ENCODE results near the gene IFNL3. TPM values are rescaled to one million over a fixed set of nuclear protein-coding genes. Genes with fewer than 3 reads are reported as not detected.
"Not testable (repeated sequence)": the region's sequence is repeated elsewhere in the genome, so short reads cannot be mapped to it uniquely, and the experiment has no call there.

IFNL3 gene
- polyA plus RNA-seq (ENCODE audit: insufficient read length), result not detected
- long read RNA-seq, donor 1, result 0 reads
- long read RNA-seq, donor 2, result 0 reads
- long read RNA-seq, donor 3, result 0 reads
- long read RNA-seq, donor 4, result 0 reads
- long read RNA-seq, donor 5, result 0 reads
- long read RNA-seq, donor 6, result 0 reads
- long read RNA-seq, donor 7, result 0 reads
- long read RNA-seq, donor 8, result 0 reads

DNA sequence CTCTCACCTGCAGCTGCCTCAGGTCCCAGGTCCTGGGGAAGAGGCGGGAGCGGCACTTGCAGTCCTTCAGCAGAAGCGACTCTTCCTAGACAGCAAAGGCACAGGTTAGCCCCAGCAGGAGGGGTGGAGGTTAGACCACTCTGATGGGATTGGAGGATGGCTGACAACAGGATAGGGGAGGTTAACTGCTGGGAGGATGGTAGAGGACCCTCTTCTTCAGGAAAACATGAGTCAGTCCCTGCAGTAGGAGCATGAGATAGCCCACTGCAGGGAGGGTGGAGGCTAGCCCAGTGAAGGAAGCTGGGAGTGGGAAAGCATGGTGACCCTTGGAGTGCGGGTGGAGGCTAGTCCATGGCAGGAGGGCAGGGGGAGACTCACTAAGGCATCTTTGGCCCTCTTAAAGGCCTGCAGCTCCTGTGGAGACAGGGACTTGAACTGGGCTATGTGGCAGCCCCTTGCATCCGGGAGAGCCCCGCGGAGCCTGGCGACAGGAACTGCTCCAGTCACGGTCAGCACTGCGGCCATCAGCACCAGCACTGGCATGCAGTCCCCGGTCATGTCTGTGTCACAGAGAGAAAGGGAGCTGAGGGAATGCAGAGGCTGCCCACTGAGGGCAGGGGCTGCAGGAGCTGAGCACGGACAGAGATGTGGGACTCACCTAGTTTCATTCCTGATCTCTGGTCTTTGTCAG, at the start of gene IFNL3:
IFNL3 (minus strand) TSS at position 597 of the 691 bp plus-strand sequence; CDS start at position 558, 39 bp downstream.
- not testable (repeated sequence) for DNase-seq

DNA sequence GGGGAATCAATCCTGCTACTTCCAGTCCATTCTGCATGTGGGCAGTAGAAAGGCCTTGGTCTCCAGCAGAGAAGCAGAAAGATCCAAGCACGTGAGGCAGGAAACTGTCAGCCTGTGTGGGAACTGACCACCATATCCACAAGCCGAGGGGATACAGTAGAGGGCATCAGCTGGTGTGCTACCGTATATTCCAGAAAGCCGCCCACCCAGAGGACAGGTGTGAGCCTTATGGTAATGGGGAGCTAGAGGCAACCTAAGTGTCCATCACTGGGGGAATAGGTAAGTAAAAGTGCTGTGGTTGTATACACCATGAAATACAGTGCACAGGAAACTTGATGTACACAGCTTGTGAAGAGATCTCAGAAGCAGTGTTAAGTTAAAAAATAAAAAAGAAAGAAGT, 48.6 kb upstream of the IFNL3 start:
- no peak for DNase-seq

GRCh38 chr19:39284032-39284431, 39.2 kb upstream of the IFNL3 start:
- DNase-seq, result no peak

- no peak for DNase-seq
Observed at GRCh38 chr19:39282021-39282420, 37.2 kb upstream of the IFNL3 start.

GRCh38 chr19:39277598-39277997, 32.8 kb upstream of the IFNL3 start:
- DNase-seq, result no peak

DNA sequence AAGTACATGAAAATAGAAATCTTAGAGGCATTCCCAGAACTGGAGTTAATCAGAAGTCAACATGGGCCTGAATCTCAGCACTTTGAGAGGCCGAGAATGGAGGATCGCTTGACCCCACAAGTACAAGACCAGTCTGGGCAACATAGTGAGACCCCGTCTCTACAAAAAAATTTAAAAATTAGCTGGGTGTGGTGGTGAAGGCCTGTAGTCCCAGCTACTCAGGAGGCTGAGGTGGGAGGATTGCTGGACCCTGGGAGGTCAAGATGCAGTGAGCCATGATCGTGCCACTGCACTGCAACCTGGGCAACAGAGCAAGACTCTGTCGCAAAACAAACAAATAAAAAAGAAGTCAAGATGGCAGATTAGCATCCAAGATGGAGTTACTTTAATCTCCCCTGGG, 31.9 kb upstream of the IFNL3 start:
- DNase-seq, result no peak

GRCh38 chr19:39275578-39275977, 30.8 kb upstream of the IFNL3 start:
- no peak for DNase-seq

- not testable (repeated sequence) for DNase-seq
Observed at GRCh38 chr19:39273859-39274258, 29.1 kb upstream of the IFNL3 start.

GRCh38 chr19:39270036-39270871, 25.4 kb upstream of the IFNL3 start:
- DNase-seq, result no peak

DNA sequence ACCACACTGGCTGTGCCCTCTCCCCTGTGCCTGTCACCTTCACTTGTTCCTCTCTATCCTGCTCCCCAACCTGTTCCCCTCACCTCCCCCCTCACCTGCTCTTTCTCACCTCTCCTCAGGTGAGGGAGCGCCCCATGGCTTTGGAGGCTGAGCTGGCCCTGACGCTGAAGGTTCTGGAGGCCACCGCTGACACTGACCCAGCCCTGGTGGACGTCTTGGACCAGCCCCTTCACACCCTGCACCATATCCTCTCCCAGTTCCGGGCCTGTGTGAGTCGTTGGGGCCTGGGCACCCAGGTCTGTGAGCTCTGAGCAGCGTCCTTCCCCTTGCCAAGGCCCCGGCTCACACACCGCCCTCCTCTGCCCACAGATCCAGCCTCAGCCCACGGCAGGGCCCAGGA, 24.6 kb upstream of the IFNL3 start:
- not testable (repeated sequence) for DNase-seq

GRCh38 chr19:39268531-39269223, 23.9 kb upstream of the IFNL3 start:
- not testable (repeated sequence) for DNase-seq

DNA sequence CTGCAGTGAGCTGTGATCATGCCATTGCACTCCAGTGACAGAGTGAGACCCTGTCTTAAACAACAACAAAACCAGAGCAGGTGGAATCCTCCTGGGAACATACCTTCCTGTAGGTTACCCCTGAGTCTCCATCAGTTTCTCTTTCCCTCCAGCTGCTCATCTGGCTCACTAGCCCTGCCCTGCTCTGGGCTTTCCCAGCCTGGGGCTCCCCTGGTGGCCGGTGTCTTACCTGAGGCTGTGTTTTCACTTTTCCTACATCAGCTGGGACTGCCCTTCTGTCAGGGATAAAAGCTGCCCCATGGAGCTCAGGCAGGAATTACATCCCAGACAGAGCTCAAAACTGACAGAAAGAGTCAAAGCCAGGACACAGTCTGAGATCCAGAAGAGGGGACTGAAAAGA, 23.3 kb upstream of the IFNL3 start, which contains the start of gene IFNL2:
IFNL2 (plus strand) TSS at position 312 of the 400 bp plus-strand sequence. CDS start 173 bp downstream, outside the sequence.
- not testable (repeated sequence) for DNase-seq

GRCh38 chr19:39265321-39265916, 20.6 kb upstream of the IFNL3 start:
- no peak for DNase-seq

GRCh38 chr19:39264306-39265290, 19.8 kb upstream of the IFNL3 start:
- no peak for DNase-seq

DNA sequence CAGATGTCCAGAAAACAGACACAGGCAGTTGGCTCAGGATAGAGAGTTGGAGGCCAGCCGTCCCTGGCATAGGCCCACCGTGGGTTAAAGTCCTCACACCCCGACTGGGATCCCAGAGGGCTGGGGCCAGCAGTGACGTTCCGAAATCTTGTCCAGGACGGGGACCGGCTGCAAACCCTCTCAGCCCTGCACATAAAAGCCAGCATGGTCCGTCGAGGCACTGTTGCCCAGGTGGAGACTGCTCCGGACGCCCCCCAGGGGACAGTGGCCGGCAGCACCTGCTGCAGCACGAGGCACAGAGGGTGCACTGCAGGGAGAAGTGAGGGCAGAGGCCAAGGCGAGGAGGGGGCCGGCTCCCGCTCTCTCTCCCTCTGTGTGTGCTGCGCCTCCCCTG, 19.1 kb upstream of the IFNL3 start:
- DNase-seq, result no peak

DNA sequence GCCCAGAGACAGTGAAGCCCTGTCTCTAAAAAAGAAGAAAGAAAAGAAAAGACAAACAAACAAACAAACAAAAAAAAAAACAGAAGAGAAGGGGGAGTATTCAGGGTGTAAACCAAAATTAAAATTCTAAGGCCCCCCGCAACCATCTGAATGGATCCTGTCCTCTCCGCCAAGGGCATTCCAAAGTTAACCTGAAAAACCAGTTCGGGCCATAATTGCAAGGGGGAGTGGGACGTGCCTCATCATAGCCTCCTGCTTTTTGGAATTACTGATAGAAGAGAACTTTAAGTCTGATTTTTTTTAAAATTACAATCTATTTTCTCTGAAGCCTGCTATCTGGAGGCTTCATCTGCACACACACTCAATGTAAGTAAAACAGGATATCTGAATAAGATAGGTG, 17.7 kb upstream of the IFNL3 start:
- DNase-seq, result no peak

DNA sequence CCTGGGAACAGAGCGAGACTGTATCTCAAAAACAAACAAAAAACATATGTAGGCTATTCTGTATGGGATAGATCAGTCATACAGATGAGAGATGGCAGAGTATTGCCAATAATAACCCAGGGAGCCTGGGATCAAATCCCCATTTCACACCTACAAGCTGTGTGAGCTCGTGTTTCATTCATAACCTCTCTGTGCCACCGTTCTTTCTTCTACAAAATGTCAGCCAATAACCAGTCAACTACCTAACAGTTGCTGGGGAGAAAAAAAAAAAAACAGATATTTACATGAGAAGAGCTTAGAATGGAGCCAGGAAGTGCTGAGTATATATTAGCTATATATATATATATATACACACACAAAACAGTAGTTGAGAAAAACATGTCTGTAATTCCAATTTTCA, 16.9 kb upstream of the IFNL3 start:
- DNase-seq, result no peak

GRCh38 chr19:39257227-39257626, 12.4 kb upstream of the IFNL3 start:
- no peak for DNase-seq

- DNase-seq, result no peak
Observed at GRCh38 chr19:39254531-39255345, 9.9 kb upstream of the IFNL3 start.

Data from left kidney (tissue), 8 donors.